HepG2 (cell line): ENCODE measurements around the gene PCSK2. TPM values are rescaled to one million over a fixed set of nuclear protein-coding genes. Genes with fewer than 3 reads are reported as not detected.
A peak's percentile ranks its signal among the peaks of the same experiment; 100 is the strongest.

Experiments used
- ATAC-seq: fragments of 200-7000 bp; cut with Tn5 transposase; 3 replicates; pipeline ENCODE4 v1.9.1; 2020; ENCODE audit warnings: mild to moderate bottlenecking, moderate library complexity
- BruUV-seq: library from RNA; stranded (reverse); fragments of 400-500 nt; replicated peaks from 2 replicates; lab custom pipeline; 2021; lab: Mats Ljungman, UMichigan
- CTCF ChIA-PET: fragments of 300-600 bp; formaldehyde crosslinking; extraction: SDS; loops from one replicate; lab custom pipeline; 2021; ENCODE audit warnings: low total read pairs, inconsistent platforms, low intra/inter-chr PET ratio; lab: Yijun Ruan, JAX
- POLR2A ChIA-PET: fragments of 350-600 bp; sonication (Branson Sonifier 250); formaldehyde crosslinking; loops from one replicate; lab custom pipeline; 2020; ENCODE audit warnings: antibody characterized with exemption, inconsistent platforms; lab: Yijun Ruan, JAX
- DNase-seq: peaks from one replicate; pipeline ENCODE4 v3.0.0-alpha.2; 2015; ENCODE audit warnings: low spot score
- FAIRE-seq: peaks from 3 replicates; lab custom pipeline; 2011; peaks lifted over from hg19 to GRCh38; lab: Jason Lieb, UNC
- H2AFZ ChIP-seq: one replicate; pipeline ENCODE4 v1.6.1; 2011; ENCODE audit warnings: low read length, inconsistent platforms
- H3K27ac ChIP-seq: fragments of 300-600 bp; 3 replicates; pipeline ENCODE4 v1.8.0; 2011; ENCODE audit warnings: mixed run types, mild to moderate bottlenecking, mixed read lengths, low read length, inconsistent platforms; ENCODE audit not compliant: insufficient read depth; ENCODE audit errors: extremely low read length
- H3K27me3 ChIP-seq, 2 experiments: fragments of 200-600 bp in 1 of 2; 2 replicates in 1 of 2; 3 replicates in 1 of 2; pipeline versions ENCODE4 v1.6.0 to v1.8.0; 2011; ENCODE audit warnings: low read length in 2 of 2, mild to moderate bottlenecking in 2 of 2, moderate library complexity in 2 of 2, inconsistent platforms in 1 of 2; ENCODE audit not compliant: insufficient read depth in 2 of 2, control insufficient read depth in 1 of 2
- H3K36me3 ChIP-seq, 2 experiments: fragments of 200-600 bp in 1 of 2; replicated peaks in 1 of 2; 2 replicates in 1 of 2; 3 replicates in 1 of 2; pipeline versions ENCODE4 v1.5.1 to v1.8.0; 2011; ENCODE audit warnings: low read length in 2 of 2, inconsistent platforms in 1 of 2; ENCODE audit not compliant: insufficient read depth in 2 of 2, control insufficient read depth in 1 of 2
- H3K4me1 ChIP-seq: 2 replicates; pipeline ENCODE4 v1.5.1; 2012; ENCODE audit warnings: low read length, inconsistent platforms; ENCODE audit not compliant: insufficient read depth
- H3K4me2 ChIP-seq: 2 replicates; pipeline ENCODE4 v1.6.0; 2011; ENCODE audit warnings: low read depth, low read length, inconsistent platforms
- H3K4me3 ChIP-seq, 3 experiments: fragments of 200-600 bp in 1 of 3; sonication (generic), shearing (Covaris generic) in 1 of 3; replicated peaks in 1 of 3; 2 replicates each; pipeline ENCODE4 v1.5.1; 2011 to 2016; ENCODE audit warnings: low read length in 3 of 3, inconsistent platforms in 2 of 3, low read depth in 2 of 3, mild to moderate bottlenecking in 2 of 3, control low read depth in 1 of 3, mixed read lengths in 1 of 3; ENCODE audit not compliant: insufficient read depth in 1 of 3
- H3K79me2 ChIP-seq: one replicate; pipeline ENCODE4 v1.6.1; 2011; ENCODE audit warnings: low read length, inconsistent platforms; ENCODE audit not compliant: insufficient read depth
- H3K9ac ChIP-seq: 2 replicates; pipeline ENCODE4 v1.6.0; 2011; ENCODE audit warnings: mild to moderate bottlenecking, low read depth, low read length, inconsistent platforms; ENCODE audit not compliant: insufficient read depth
- H3K9me3 ChIP-seq: 2 replicates; pipeline ENCODE4 v1.5.1; 2012; ENCODE audit warnings: mild to moderate bottlenecking, low read length
- H4K20me1 ChIP-seq: 2 replicates; pipeline ENCODE4 v1.6.0; 2011; ENCODE audit warnings: inconsistent platforms, mild to moderate bottlenecking, low read length, moderate library complexity; ENCODE audit not compliant: insufficient read depth
- SKIL ChIP-seq: sonication (generic); formaldehyde crosslinking; IDR thresholded peaks from 2 replicates; pipeline ENCODE4 v1.8.0; 2022; ENCODE audit warnings: missing genetic modification reagents, mild to moderate bottlenecking, moderate library complexity, borderline replicate concordance
- SNAPC4 ChIP-seq: sonication (generic); formaldehyde crosslinking; IDR thresholded peaks from 2 replicates; pipeline ENCODE4 v1.4.0; 2020; ENCODE audit warnings: mild to moderate bottlenecking, missing genetic modification reagents
- TBX3 ChIP-seq: fragments of 450-650 bp; IDR thresholded peaks from 2 replicates; pipeline ENCODE4 v1.6.1; 2017; ENCODE audit warnings: antibody characterized with exemption, mild to moderate bottlenecking, inconsistent platforms, borderline replicate concordance
- TEF ChIP-seq: sonication (generic); formaldehyde crosslinking; IDR thresholded peaks from 2 replicates; pipeline ENCODE4 v1.5.0; 2020; ENCODE audit warnings: missing genetic modification reagents
- ZBTB46 ChIP-seq: sonication (generic); formaldehyde crosslinking; IDR thresholded peaks from 2 replicates; pipeline ENCODE4 v1.4.0; 2020; ENCODE audit warnings: mild to moderate bottlenecking, missing genetic modification reagents, borderline replicate concordance
- ZNF12 ChIP-seq: sonication (generic); formaldehyde crosslinking; IDR thresholded peaks from 2 replicates; pipeline ENCODE4 v1.5.0; 2020; ENCODE audit warnings: missing genetic modification reagents
- ZNF576 ChIP-seq: sonication (generic); formaldehyde crosslinking; IDR thresholded peaks from 2 replicates; pipeline ENCODE4 v1.4.0; 2020; ENCODE audit warnings: mild to moderate bottlenecking, missing genetic modification reagents
- ZNF75D ChIP-seq: sonication (generic); formaldehyde crosslinking; IDR thresholded peaks from 2 replicates; pipeline ENCODE4 v1.8.1; 2023; ENCODE audit warnings: missing genetic modification reagents, mild to moderate bottlenecking, borderline replicate concordance
- ZNF775 ChIP-seq: sonication (generic); formaldehyde crosslinking; IDR thresholded peaks from 2 replicates; pipeline ENCODE4 v1.4.0; 2020; ENCODE audit warnings: missing genetic modification reagents, mild to moderate bottlenecking, moderate library complexity, borderline replicate concordance
- ZNF83 ChIP-seq: sonication (generic); formaldehyde crosslinking; IDR thresholded peaks from 2 replicates; pipeline ENCODE4 v1.4.0; 2020; ENCODE audit warnings: missing genetic modification reagents, mild to moderate bottlenecking, borderline replicate concordance
- ZSCAN9 ChIP-seq: IDR thresholded peaks from 2 replicates; pipeline ENCODE4 v1.6.1; 2016; ENCODE audit warnings: borderline replicate concordance
- WGBS: methylation state at CpG from one replicate; pipeline ENCODE4 v1.1.6; 2017; ENCODE audit warnings: low lambda C conversion rate; 5-methylcytosine and 5-hydroxymethylcytosine counted together
- in situ Hi-C: cut with HindIII; loops from 2 replicates; pipeline ENCODE4 v1.10.0; 2017; ENCODE audit warnings: low pct_unique_long_range_greater_than_20kb; ENCODE audit not compliant: extremely low pct_ligation_motif_present
- intact Hi-C: fragments of 100-400 bp; cut with micrococcal nuclease; formaldehyde crosslinking; loops from one replicate; pipeline ENCODE4 v1.10.0; 2022; ENCODE audit not compliant: unreplicated experiment
- polyA plus RNA-seq, 8 experiments: library from polyadenylated mRNA; depleted of rRNA in 3 of 8; stranded (reverse) in 7 of 8; unstranded in 1 of 8; fragments of >200 nt; fragmentation: Illumina TruSeq in 4 of 8; extraction: Trizol in 4 of 8; gene quantifications; 2 replicates each; pipeline versions ENCODE4 v1.2.1 to v1.2.3, GENCODE V29; 2011 to 2016; ENCODE audit warnings: low read depth in 4 of 8, missing spikeins in 1 of 8, mixed read lengths in 1 of 8; ENCODE audit not compliant: insufficient read depth in 1 of 8
- total RNA-seq, 5 experiments: library from RNA; depleted of rRNA; stranded (reverse); fragments of >200 nt; fragmentation: Illumina TruSeq; extraction: Trizol; gene quantifications; 2 replicates each; pipeline ENCODE4 v1.2.3, GENCODE V29; 2016; ENCODE audit warnings: low read depth in 1 of 5

The PCSK2 gene
- total and polyA plus RNA-seq, 2 of the 13 experiments (the other 11 are each of a cell fraction or from before 2014, with no cell fraction given) = not detected

- no peaks in the 10 kb centered on the region for H3K9me3 ChIP-seq
- ATAC-seq (no peak), DNase-seq (no peak), FAIRE-seq (peak; percentile 18)
- TF ChIP-seq ZNF12 (CRISPR knock-in tag) = no peak
- TF ChIP-seq ZNF576 (CRISPR knock-in tag) = no peak
- no peak for TF ChIP-seq ZSCAN9 (CRISPR knock-in tag)
- TF ChIP-seq ZNF83 (CRISPR knock-in tag) = no peak
- TF ChIP-seq ZBTB46 (CRISPR knock-in tag) = no peak
- TF ChIP-seq ZNF75D (CRISPR knock-in tag) = no peak
- TF ChIP-seq TBX3 = no peak
- TF ChIP-seq TEF (CRISPR knock-in tag) = no peak
- no peak for TF ChIP-seq SNAPC4
- TF ChIP-seq SKIL (CRISPR knock-in tag) = no peak
- no peak for TF ChIP-seq ZNF775 (CRISPR knock-in tag)
- in situ Hi-C loops (no loop called here), intact Hi-C loops (no loop called here)
- no peak overlapping the region for H3K4me2 ChIP-seq
- H3K4me1 ChIP-seq = no peaks in the 10 kb centered on the region
- no peak overlapping the region for H3K9ac ChIP-seq
- no peak overlapping the region for H3K4me3 ChIP-seq
- no peak overlapping the region for H3K27ac ChIP-seq
- WGBS = 19% methylated on average over 5 of the region's 5 CpGs
- no peaks in the 10 kb centered on the region; a peak in 1 of 5 replicates for H3K27me3 ChIP-seq
- H3K36me3 ChIP-seq = no peaks in the 10 kb centered on the region
- CTCF ChIA-PET = no interaction called here
- H3K79me2 ChIP-seq = no peaks in the 10 kb centered on the region
- POLR2A ChIA-PET = no interaction called here
- no peak overlapping the region for H2AFZ ChIP-seq
- H4K20me1 ChIP-seq = no peaks in the 10 kb centered on the region
- no TSS peak for BruUV-seq
Measured at GRCh38 chr20:17394411-17394810, 167.6 kb downstream of the PCSK2 start.
